ENCODE measurements around the gene CMTM4. TPM values are rescaled to one million over a fixed set of nuclear protein-coding genes. Genes with fewer than 3 reads are reported as not detected.

Gene CMTM4
- polyA plus RNA-seq, 1 experiment: 19.2 TPM

DNA sequence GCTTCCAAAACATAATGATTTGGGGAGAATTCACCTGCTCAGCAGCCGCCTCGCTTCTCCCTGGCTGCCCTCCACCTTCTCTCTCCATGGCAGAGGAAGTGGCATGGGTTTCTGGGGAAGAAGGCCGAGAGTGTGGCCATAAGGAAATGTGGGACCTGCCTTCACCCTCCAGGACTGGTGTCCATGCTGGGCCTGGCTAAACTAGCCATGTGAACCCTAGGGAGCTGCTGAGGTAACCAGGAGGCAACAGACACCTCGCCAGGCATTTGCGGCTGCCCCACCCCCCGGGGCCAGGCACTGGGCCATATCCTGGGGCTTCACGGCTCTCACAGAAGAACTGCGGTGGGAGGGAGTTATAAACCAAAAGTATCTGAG, 9.9 kb upstream of the CMTM4 start:
- Histone ChIP-seq H3K9me3 (ENCODE audit: control insufficient read depth, insufficient read depth, low read length) (peaks cover 6% of the 10 kb centered on the region), H3K4me3 (ENCODE audit: low read depth, low read length) (no peak overlapping the region), H3K27me3 (ENCODE audit: control insufficient read depth, insufficient read depth, low read length) (peaks cover 3% of the 10 kb centered on the region), H3K27ac (ENCODE audit: low read depth, low read length) (no peak overlapping the region)
- TF ChIP-seq, protein P1, sequence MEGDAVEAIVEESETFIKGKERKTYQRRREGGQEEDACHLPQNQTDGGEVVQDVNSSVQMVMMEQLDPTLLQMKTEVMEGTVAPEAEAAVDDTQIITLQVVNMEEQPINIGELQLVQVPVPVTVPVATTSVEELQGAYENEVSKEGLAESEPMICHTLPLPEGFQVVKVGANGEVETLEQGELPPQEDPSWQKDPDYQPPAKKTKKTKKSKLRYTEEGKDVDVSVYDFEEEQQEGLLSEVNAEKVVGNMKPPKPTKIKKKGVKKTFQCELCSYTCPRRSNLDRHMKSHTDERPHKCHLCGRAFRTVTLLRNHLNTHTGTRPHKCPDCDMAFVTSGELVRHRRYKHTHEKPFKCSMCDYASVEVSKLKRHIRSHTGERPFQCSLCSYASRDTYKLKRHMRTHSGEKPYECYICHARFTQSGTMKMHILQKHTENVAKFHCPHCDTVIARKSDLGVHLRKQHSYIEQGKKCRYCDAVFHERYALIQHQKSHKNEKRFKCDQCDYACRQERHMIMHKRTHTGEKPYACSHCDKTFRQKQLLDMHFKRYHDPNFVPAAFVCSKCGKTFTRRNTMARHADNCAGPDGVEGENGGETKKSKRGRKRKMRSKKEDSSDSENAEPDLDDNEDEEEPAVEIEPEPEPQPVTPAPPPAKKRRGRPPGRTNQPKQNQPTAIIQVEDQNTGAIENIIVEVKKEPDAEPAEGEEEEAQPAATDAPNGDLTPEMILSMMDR (IDR thresholded peaks at IDR 0.05; ENCODE audit: low read depth, low read length): no peak
- CTCF ChIA-PET: interaction anchor here (0.6 kb wide), 1 partner anchor 31 kb away, joined by 3 read pairs; no protein-coding TSS in a partner anchor
- no peak for DNase-seq (ENCODE audit: low read depth, low spot score)
- POLR2A ChIA-PET: no interaction called here

DNA sequence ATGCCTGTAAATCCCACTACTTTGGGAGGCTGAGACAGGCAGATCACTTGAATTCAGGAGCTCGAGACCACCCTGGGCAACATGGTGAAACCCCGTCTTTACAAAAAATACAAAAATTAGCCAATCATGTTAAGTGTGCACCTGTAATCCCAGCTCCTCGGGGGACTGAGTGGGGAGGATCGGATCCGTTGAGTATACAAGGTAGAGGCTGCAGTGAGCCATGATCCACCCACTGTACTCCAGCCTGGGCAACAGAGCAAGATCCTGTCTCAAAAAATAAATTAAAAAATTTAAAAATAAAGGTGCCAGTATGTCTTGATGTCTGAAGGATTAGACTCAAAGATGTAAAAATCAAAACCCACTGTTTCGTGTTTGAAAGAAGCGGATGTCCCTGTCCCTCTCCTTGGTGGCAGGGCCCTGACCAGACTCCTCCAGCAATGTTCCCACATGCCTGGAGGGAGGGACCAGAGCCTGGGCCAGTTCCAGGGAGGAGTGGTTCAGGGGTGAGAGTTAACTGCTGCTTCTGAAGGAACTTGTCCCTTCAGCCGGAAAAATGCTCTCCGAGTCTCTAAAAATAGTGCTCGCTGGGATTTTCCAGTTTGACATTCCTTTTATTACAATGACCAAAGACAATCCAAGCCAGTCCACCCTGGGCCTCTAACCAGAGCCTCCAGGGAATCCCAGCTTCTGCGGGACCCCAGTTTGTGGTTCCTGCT, 9.4 kb upstream of the CMTM4 start:
- Histone ChIP-seq H3K4me3 (ENCODE audit: low read depth, low read length) (no peak overlapping the region), H3K27me3 (ENCODE audit: control insufficient read depth, insufficient read depth, low read length) (peaks cover 3% of the 10 kb centered on the region), H3K27ac (ENCODE audit: low read depth, low read length) (no peak overlapping the region), H3K9me3 (ENCODE audit: control insufficient read depth, insufficient read depth, low read length) (peaks cover under 1% of the 10 kb centered on the region; the same call in 1 of the 2 replicates)
- CTCF ChIA-PET: interaction anchor here (1.0 kb wide), 1 partner anchor 23 kb away, joined by 4 read pairs; no protein-coding TSS in a partner anchor
- POLR2A ChIA-PET: no interaction called here
- TF ChIP-seq, protein P1 (IDR thresholded peaks at IDR 0.05; ENCODE audit: low read depth, low read length): no peak
- no peak for DNase-seq (ENCODE audit: low read depth, low spot score)

DNA sequence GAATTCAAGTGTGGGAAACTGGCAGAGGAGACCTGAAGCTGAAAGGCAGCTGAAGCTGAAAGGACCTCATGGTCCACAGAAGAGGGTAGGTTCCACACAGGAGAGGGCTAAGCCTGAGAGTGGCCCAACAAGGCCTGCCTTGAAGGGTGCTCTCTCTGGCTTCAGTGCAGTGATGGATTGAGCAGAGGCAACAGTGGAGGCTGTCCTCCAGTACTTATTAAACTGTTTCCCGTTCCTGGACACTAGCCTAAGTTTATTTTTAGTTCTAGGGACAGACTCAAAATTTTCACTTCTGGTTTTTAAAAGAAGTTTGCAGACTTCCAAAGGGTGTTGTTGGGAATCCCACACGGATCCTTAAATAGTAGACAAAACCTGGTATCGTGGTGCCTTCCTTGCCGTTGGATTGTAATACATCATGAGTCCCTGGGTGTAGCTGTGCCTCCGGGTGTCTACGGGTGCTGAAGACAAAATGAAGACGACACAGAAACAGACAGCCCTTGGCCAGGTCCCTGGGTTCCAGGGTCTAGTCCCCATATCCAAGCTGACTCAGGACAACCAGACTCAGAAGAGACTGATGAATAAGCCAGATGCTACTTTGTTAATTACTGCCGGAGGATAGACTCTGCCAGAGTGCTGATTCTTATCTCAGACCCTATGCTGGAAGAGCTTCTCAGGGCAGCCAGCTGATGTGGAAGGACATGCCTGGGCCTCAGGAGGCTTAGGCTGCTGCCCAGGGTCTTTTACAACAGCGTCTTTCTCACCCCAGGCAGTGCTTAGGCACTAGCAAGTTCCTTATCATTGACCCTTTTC, 7.1 kb upstream of the CMTM4 start:
- CTCF ChIA-PET: no interaction called here
- no peak for DNase-seq (ENCODE audit: low read depth, low spot score)
- TF ChIP-seq, protein P1 (IDR thresholded peaks at IDR 0.05; ENCODE audit: low read depth, low read length): no peak
- peaks cover under 1% of the 10 kb centered on the region for H3K27me3 ChIP-seq (ENCODE audit: control insufficient read depth, insufficient read depth, low read length)
- no peak overlapping the region for H3K4me3 ChIP-seq (ENCODE audit: low read depth, low read length)
- no peaks in the 10 kb centered on the region for H3K9me3 ChIP-seq (ENCODE audit: control insufficient read depth, insufficient read depth, low read length)
- H3K27ac ChIP-seq (ENCODE audit: low read depth, low read length): no peak overlapping the region
- POLR2A ChIA-PET: no interaction called here

DNA sequence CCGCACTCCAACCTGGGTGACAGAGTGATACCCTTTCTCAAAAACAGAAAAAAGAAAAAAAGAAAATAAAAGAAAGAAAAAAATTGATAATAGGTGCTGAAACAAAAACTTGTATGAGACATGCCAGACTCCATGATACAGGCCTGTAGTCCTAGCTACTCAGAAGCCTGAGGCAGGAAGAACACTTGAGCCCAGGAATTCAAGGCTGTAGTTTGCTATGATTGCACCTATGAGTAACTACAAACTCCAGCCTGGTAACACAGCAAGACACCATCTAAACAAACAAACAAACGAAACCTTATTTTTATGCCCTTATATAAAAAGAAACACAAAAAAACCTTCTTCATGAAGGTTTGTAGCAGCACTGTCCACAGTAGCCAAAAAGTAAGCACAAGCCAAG, 5.0 kb upstream of the CMTM4 start:
- ChIA-PET POLR2A (no interaction called here), CTCF (no interaction called here)
- TF ChIP-seq, protein P1 (IDR thresholded peaks at IDR 0.05; ENCODE audit: low read depth, low read length): no peak
- Histone ChIP-seq H3K4me3 (ENCODE audit: low read depth, low read length) (no peak overlapping the region), H3K27ac (ENCODE audit: low read depth, low read length) (no peak overlapping the region), H3K9me3 (ENCODE audit: control insufficient read depth, insufficient read depth, low read length) (no peaks in the 10 kb centered on the region), H3K27me3 (ENCODE audit: control insufficient read depth, insufficient read depth, low read length) (peaks cover 5% of the 10 kb centered on the region)
- no peak for DNase-seq (ENCODE audit: low read depth, low spot score)

DNA sequence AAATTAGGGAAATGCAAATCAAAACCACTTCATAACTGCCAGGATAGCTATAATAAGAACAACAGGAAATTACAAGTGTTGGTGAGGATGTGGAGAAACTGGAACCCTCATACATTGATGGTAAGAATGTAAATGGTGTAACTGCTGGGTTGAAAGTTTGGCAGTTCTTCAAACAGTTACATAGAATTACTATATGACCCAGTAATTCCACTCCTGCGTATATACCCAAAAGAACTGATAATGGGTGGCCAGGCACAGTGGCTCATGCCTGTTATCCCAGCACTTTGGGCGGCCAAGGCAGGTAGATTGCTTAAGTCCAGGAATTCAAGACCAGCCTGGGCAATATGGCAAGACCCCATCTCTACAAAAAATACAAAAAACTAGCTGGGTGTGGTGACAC, 4.5 kb upstream of the CMTM4 start:
- Histone ChIP-seq H3K27ac (ENCODE audit: low read depth, low read length) (no peak overlapping the region), H3K9me3 (ENCODE audit: control insufficient read depth, insufficient read depth, low read length) (no peaks in the 10 kb centered on the region), H3K4me3 (ENCODE audit: low read depth, low read length) (no peak overlapping the region), H3K27me3 (ENCODE audit: control insufficient read depth, insufficient read depth, low read length) (peaks cover 5% of the 10 kb centered on the region)
- ChIA-PET POLR2A (no interaction called here), CTCF (interaction anchor here (0.6 to 1.3 kb wide), 3 partner anchors 15 to 39 kb away, joined by 3 to 5 read pairs (median 3); no protein-coding TSS in a partner anchor)
- TF ChIP-seq, protein P1 (IDR thresholded peaks at IDR 0.05; ENCODE audit: low read depth, low read length): no peak
- DNase-seq (ENCODE audit: low read depth, low spot score): no peak

Measured in AG04450 (cell line).